NCI-H446 treated with DMSO at 0.1 percent for 48 hours (cell line): ENCODE results near the gene FFAR1.

ENCODE experiments used
- DNase-seq: peaks from one replicate; lab custom pipeline; 2025; lab: John Stamatoyannopoulos, UW

The FFAR1 gene

GRCh38 chr19:35392742-35393715 is 45.3 kb downstream of the FFAR1 start:
- DNase-seq: no peak

- no peak for DNase-seq
Observed at GRCh38 chr19:35395382-35396199, 47.9 kb downstream of the FFAR1 start.

GRCh38 chr19:35396240-35396885 is 48.7 kb downstream of the FFAR1 start:
- DNase-seq: no peak

- DNase-seq: no peak
Observed at GRCh38 chr19:35397064-35397463, 49.4 kb downstream of the FFAR1 start.
